ENCODE measurements around the gene MAML1. TPM values are rescaled to one million over a fixed set of nuclear protein-coding genes. Genes with fewer than 3 reads are reported as not detected.

The MAML1 gene
- total RNA-seq, 1 experiment from 2014 or later = 18.0 TPM

DNA sequence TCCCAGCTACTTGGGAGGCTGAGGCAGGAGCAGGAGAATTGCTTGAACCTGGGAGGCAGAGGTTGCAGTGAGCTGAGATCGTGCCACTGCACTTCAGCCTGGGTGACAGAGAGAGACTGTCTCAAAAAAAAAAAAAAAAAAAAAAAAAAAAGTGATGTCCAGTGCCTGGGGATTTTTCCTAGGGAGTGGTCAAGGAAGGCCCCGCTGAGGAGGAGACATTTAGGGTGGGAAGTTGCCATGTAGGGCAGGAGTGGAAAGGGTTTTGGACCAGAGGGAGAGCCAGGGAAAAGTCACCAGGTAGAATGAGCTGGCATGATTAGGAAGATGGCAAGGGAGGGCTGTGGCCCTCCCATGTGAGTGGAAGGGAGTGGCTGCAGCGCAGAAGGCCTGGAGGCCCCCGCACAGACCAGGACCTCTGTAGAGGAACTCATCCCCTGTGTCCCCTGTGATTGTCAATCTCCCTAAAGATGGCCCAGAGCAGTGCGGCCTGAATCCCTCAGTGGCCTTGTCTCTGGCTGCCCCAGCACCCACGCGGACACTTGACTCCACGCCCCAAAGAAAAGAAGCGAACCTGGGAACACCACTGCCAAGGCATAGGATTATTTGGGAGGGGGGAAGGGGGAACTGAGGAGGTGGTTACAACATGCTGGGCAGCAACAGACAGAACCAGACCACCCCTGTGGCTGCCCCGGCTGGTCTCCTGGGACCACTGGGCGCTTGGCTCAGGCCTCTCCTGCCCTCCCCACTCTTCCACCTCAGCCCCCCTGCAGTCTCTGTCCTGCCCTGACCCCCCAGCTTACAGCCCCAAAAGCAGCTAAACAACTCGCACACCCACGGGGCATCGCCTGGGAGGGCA is 85.5 kb downstream of the MAML1 start:
- peaks cover 37% of the 10 kb centered on the region for H3K36me3 ChIP-seq
- H3K4me3 ChIP-seq = peak overlapping the region; percentile 18
- H3K4me1 ChIP-seq (replicated peaks) = peaks cover 40% of the 10 kb centered on the region
- H3K9me3 ChIP-seq (replicated peaks) = no peaks in the 10 kb centered on the region
- no peaks in the 10 kb centered on the region for H3K27me3 ChIP-seq (replicated peaks)
- H3K27ac ChIP-seq = peak overlapping the region; percentile 90
- DNase-seq (ENCODE audit: low read depth in 1 of 2, low spot score in 2 of 2) = peak in 1 of 2 experiments; percentile 34

- peak overlapping the region; percentile 90 for H3K27ac ChIP-seq
- peaks cover 40% of the 10 kb centered on the region for H3K4me1 ChIP-seq (replicated peaks)
- no peaks in the 10 kb centered on the region for H3K27me3 ChIP-seq (replicated peaks)
- peaks cover 39% of the 10 kb centered on the region for H3K36me3 ChIP-seq
- DNase-seq (ENCODE audit: low read depth in 1 of 2, low spot score in 2 of 2) = peak; percentile 96 to 97
- H3K9me3 ChIP-seq (replicated peaks) = no peaks in the 10 kb centered on the region
- H3K4me3 ChIP-seq = peak overlapping the region; percentile 18
Measured at GRCh38 chr5:179818746-179819295, 86.2 kb downstream of the MAML1 start.

GRCh38 chr5:179819296-179820126 is 86.9 kb downstream of the MAML1 start:
- Histone ChIP-seq H3K4me3 (peak overlapping the region; percentile 94), H3K9me3 (replicated peaks) (no peaks in the 10 kb centered on the region), H3K27ac (peak overlapping the region; percentile 90), H3K4me1 (replicated peaks) (peaks cover 40% of the 10 kb centered on the region), H3K36me3 (peaks cover 39% of the 10 kb centered on the region), H3K27me3 (replicated peaks) (no peaks in the 10 kb centered on the region)
- DNase-seq (ENCODE audit: low read depth in 1 of 2, low spot score in 2 of 2) = peak; percentile 77 to 86

DNA sequence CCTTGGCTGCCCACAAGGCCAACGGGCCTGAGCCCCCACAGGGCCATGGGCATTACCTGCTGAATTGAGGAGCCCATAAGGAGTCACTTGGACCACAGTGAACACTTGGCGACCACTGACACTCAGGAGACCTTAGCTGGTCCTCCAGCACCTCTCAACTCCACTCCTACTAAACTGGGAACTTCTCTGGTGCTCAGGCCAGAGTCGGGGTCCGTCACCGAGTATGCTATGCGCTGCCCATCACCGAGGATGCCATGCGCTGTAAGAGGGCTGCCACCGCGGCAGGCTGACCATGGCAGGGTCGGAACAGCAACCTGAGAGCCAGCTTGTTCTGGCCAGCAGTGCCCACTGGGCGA is 87.5 kb downstream of the MAML1 start:
- Histone ChIP-seq H3K27me3 (replicated peaks) (no peaks in the 10 kb centered on the region), H3K4me3 (peak overlapping the region; percentile 94), H3K4me1 (replicated peaks) (peaks cover 40% of the 10 kb centered on the region), H3K9me3 (replicated peaks) (no peaks in the 10 kb centered on the region), H3K27ac (peak overlapping the region; percentile 90), H3K36me3 (peaks cover 40% of the 10 kb centered on the region)
- no peak for DNase-seq (ENCODE audit: low read depth in 1 of 2, low spot score in 2 of 2)

- Histone ChIP-seq H3K4me3 (peak within 1 kb of the TSS; percentile 94), H3K9me3 (replicated peaks) (no peaks in the 10 kb centered on the region), H3K27me3 (replicated peaks) (no peaks in the 10 kb centered on the region), H3K4me1 (replicated peaks) (peaks cover 40% of the 10 kb centered on the region), H3K36me3 (peaks cover 46% of the 10 kb centered on the region), H3K27ac (peak within 1 kb of the TSS; percentile 90)
- peak; percentile 83 to 92 for DNase-seq (ENCODE audit: low read depth in 1 of 2, low spot score in 2 of 2)
Measured at GRCh38 chr5:179820483-179821297, 88.1 kb downstream of the MAML1 start, which contains the start of gene SQSTM1. TSS of gene SQSTM1 (plus strand) at chr5:179820905. CDS start at chr5:179820937, 32 bp downstream.

- H3K9me3 ChIP-seq (replicated peaks) = no peaks in the 10 kb centered on the region
- no peaks in the 10 kb centered on the region for H3K27me3 ChIP-seq (replicated peaks)
- peak overlapping the region; percentile 90 for H3K27ac ChIP-seq
- H3K4me1 ChIP-seq (replicated peaks) = peaks cover 40% of the 10 kb centered on the region
- peak overlapping the region; percentile 94 for H3K4me3 ChIP-seq
- peak; percentile 93 to 98 for DNase-seq (ENCODE audit: low read depth in 1 of 2, low spot score in 2 of 2)
- peaks cover 54% of the 10 kb centered on the region for H3K36me3 ChIP-seq
Measured at GRCh38 chr5:179821298-179822058, 88.9 kb downstream of the MAML1 start.

DNA sequence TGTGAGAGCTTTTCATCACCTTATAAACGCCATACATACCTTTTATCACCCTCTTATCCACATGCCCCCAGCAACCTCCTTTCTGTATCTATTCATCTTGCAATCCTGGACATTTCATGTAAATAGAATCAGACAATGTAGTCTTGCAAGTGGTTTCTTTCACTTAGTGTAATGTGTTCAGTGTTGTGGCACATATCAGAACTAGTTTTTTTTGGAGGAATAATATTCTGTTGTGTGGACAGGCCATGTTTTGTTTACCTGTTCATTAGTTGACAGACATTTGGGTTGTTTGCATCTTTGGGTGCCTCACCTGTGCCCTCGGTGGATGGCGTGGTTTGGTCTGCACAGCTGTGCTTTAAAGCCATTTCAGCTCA is 89.4 kb downstream of the MAML1 start:
- Histone ChIP-seq H3K4me1 (replicated peaks) (peaks cover 40% of the 10 kb centered on the region), H3K27ac (no peak overlapping the region), H3K4me3 (peak overlapping the region; percentile 94), H3K27me3 (replicated peaks) (no peaks in the 10 kb centered on the region), H3K9me3 (replicated peaks) (no peaks in the 10 kb centered on the region), H3K36me3 (peaks cover 59% of the 10 kb centered on the region)
- DNase-seq (ENCODE audit: low read depth in 1 of 2, low spot score in 2 of 2) = no peak

- no peaks in the 10 kb centered on the region for H3K27me3 ChIP-seq (replicated peaks)
- H3K4me1 ChIP-seq (replicated peaks) = peaks cover 40% of the 10 kb centered on the region
- H3K9me3 ChIP-seq (replicated peaks) = no peaks in the 10 kb centered on the region
- DNase-seq (ENCODE audit: low read depth in 1 of 2, low spot score in 2 of 2) = no peak
- peaks cover 64% of the 10 kb centered on the region for H3K36me3 ChIP-seq
- no peak overlapping the region for H3K27ac ChIP-seq
- peak overlapping the region; percentile 94 for H3K4me3 ChIP-seq
Measured at GRCh38 chr5:179822444-179822990, 89.9 kb downstream of the MAML1 start.

- DNase-seq (ENCODE audit: low read depth in 1 of 2, low spot score in 2 of 2) = no peak
- Histone ChIP-seq H3K36me3 (peaks cover 80% of the 10 kb centered on the region), H3K27me3 (replicated peaks) (no peaks in the 10 kb centered on the region), H3K9me3 (replicated peaks) (no peaks in the 10 kb centered on the region), H3K27ac (no peak overlapping the region), H3K4me1 (replicated peaks) (peaks cover 28% of the 10 kb centered on the region), H3K4me3 (no peak overlapping the region)
Measured at GRCh38 chr5:179823937-179824744, 91.5 kb downstream of the MAML1 start.

DNA sequence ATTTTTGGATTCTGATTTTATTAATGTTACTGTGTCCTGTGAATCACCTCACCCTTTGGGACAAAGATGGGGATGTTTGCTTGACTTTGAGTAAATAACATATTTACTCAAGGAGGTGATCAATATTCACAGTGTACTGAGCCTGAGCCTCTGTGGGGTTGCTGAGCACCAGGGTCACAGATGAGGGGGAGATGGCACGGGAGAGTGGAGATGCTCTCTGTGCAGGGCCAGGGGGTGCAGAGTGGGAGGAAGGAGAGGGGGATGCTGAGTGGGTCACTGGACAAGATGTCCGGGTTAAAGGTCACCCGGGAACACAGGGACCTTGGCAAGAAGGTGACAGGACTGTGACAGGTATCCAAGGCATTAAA is 92.1 kb downstream of the MAML1 start:
- Histone ChIP-seq H3K36me3 (peaks cover 86% of the 10 kb centered on the region), H3K4me1 (replicated peaks) (peaks cover 22% of the 10 kb centered on the region), H3K4me3 (no peak overlapping the region), H3K27me3 (replicated peaks) (no peaks in the 10 kb centered on the region), H3K9me3 (replicated peaks) (no peaks in the 10 kb centered on the region), H3K27ac (no peak overlapping the region)
- DNase-seq (ENCODE audit: low read depth in 1 of 2, low spot score in 2 of 2) = no peak

- no peak for DNase-seq (ENCODE audit: low read depth in 1 of 2, low spot score in 2 of 2)
- no peak overlapping the region for H3K27ac ChIP-seq
- H3K4me1 ChIP-seq (replicated peaks) = peaks cover 12% of the 10 kb centered on the region
- peaks cover 96% of the 10 kb centered on the region for H3K36me3 ChIP-seq
- no peaks in the 10 kb centered on the region for H3K9me3 ChIP-seq (replicated peaks)
- no peak overlapping the region for H3K4me3 ChIP-seq
- H3K27me3 ChIP-seq (replicated peaks) = no peaks in the 10 kb centered on the region
Measured at GRCh38 chr5:179825655-179826182, 93.1 kb downstream of the MAML1 start.
